DOHH2 (cell line): Measurements from ENCODE around the gene CHSY1.

Experiments used
- CTCF ChIP-seq: fragments of 200-600 bp; sonication (generic); IDR thresholded peaks from one replicate; pipeline ENCODE4 v1.5.1; 2014; ENCODE audit warnings: antibody characterized with exemption, mild to moderate bottlenecking, low read depth, low read length; ENCODE audit not compliant: poor library complexity, severe bottlenecking
- EZH2phosphoT487 ChIP-seq: fragments of 200-600 bp; sonication (generic); IDR thresholded peaks from 2 replicates; pipeline ENCODE4 v1.6.1; 2017; ENCODE audit warnings: borderline replicate concordance, mild to moderate bottlenecking, antibody characterized with exemption, low read length, moderate library complexity, mixed read lengths

GRCh38 chr15:101157721-101158120 lies 94.1 kb downstream of the CHSY1 start:
- no peak for TF ChIP-seq CTCF
- TF ChIP-seq EZH2phosphoT487, result no peak
